ENCODE data around the gene ZNF519. TPM values are rescaled to one million over a fixed set of nuclear protein-coding genes. Genes with fewer than 3 reads are reported as not detected.
"Not testable (repeated sequence)": the region's sequence is repeated elsewhere in the genome, so short reads cannot be mapped to it uniquely, and the experiment has no call there.

The ZNF519 gene
- polyA plus RNA-seq (2011; rRNA removed) (2.9 and 3.1 TPM in 2 replicates), polyA minus RNA-seq (2011; rRNA and poly(A)+ RNA removed) (3.0 and 3.5 TPM in 2 replicates)

- H3K36me3 ChIP-seq (ENCODE audit: control insufficient read depth, insufficient read depth, low read length); CTCF ChIA-PET; H3K27me3 ChIP-seq (ENCODE audit: control insufficient read depth, insufficient read depth, low read length); POLR2A ChIA-PET: not testable (repeated sequence)
- H3K4me3 ChIP-seq (ENCODE audit: low read depth, low read length) = peak within 1 kb of the TSS; percentile 72
- DNase-seq (ENCODE audit: low read depth) = peak; percentile 66
Observed at GRCh38 chr18:14132271-14132700, at the start of gene ZNF519. Gene ZNF519, minus strand, starts transcription at chr18:14132435. Its CDS starts 158 bp downstream, at chr18:14132277.

- DNase-seq (ENCODE audit: low read depth) = no peak
- TF ChIP-seq CTCF (IDR thresholded peaks at IDR 0.05; ENCODE audit: insufficient read depth, low read depth, low read length) = no peak
- H3K36me3 ChIP-seq (ENCODE audit: control insufficient read depth, insufficient read depth, low read length) = no peaks in the 10 kb centered on the region
- H3K27me3 ChIP-seq (ENCODE audit: control insufficient read depth, insufficient read depth, low read length) = no peaks in the 10 kb centered on the region
- ChIA-PET POLR2A (no interaction called here), CTCF (no interaction called here)
- H3K4me3 ChIP-seq (ENCODE audit: low read depth, low read length) = peak overlapping the region; percentile 33
Observed at GRCh38 chr18:14179306-14179705, 47.1 kb upstream of the ZNF519 start.

- H3K36me3 ChIP-seq (ENCODE audit: control insufficient read depth, insufficient read depth, low read length); CTCF ChIA-PET; POLR2A ChIA-PET; DNase-seq (ENCODE audit: low read depth); H3K27me3 ChIP-seq (ENCODE audit: control insufficient read depth, insufficient read depth, low read length): not testable (repeated sequence)
- H3K4me3 ChIP-seq (ENCODE audit: low read depth, low read length) = peak overlapping the region; percentile 33
- TF ChIP-seq CTCF (IDR thresholded peaks at IDR 0.05; ENCODE audit: insufficient read depth, low read depth, low read length) = peak; percentile 43
Observed at GRCh38 chr18:14178321-14179196, 46.3 kb upstream of the ZNF519 start.

GRCh38 chr18:14177540-14178320, 45.5 kb upstream of the ZNF519 start:
- H3K36me3 ChIP-seq (ENCODE audit: control insufficient read depth, insufficient read depth, low read length); CTCF ChIA-PET; DNase-seq (ENCODE audit: low read depth); H3K27me3 ChIP-seq (ENCODE audit: control insufficient read depth, insufficient read depth, low read length); POLR2A ChIA-PET; H3K4me3 ChIP-seq (ENCODE audit: low read depth, low read length): not testable (repeated sequence)

- H3K36me3 ChIP-seq (ENCODE audit: control insufficient read depth, insufficient read depth, low read length); H3K4me3 ChIP-seq (ENCODE audit: low read depth, low read length); DNase-seq (ENCODE audit: low read depth); POLR2A ChIA-PET; H3K27me3 ChIP-seq (ENCODE audit: control insufficient read depth, insufficient read depth, low read length); CTCF ChIA-PET: not testable (repeated sequence)
Observed at GRCh38 chr18:14175404-14175803, 43.2 kb upstream of the ZNF519 start.

GRCh38 chr18:14174706-14175085, 42.5 kb upstream of the ZNF519 start:
- CTCF ChIA-PET = no interaction called here
- TF ChIP-seq CTCF (IDR thresholded peaks at IDR 0.05; ENCODE audit: insufficient read depth, low read depth, low read length) = no peak
- Histone ChIP-seq H3K27me3 (ENCODE audit: control insufficient read depth, insufficient read depth, low read length) (no peaks in the 10 kb centered on the region), H3K4me3 (ENCODE audit: low read depth, low read length) (no peak overlapping the region), H3K36me3 (ENCODE audit: control insufficient read depth, insufficient read depth, low read length) (no peaks in the 10 kb centered on the region)
- no peak for DNase-seq (ENCODE audit: low read depth)
- POLR2A ChIA-PET = no interaction called here

GRCh38 chr18:14174002-14174705, 41.9 kb upstream of the ZNF519 start:
- POLR2A ChIA-PET; CTCF ChIA-PET; H3K27me3 ChIP-seq (ENCODE audit: control insufficient read depth, insufficient read depth, low read length); H3K36me3 ChIP-seq (ENCODE audit: control insufficient read depth, insufficient read depth, low read length); DNase-seq (ENCODE audit: low read depth); H3K4me3 ChIP-seq (ENCODE audit: low read depth, low read length): not testable (repeated sequence)

GRCh38 chr18:14173116-14173951, 41.1 kb upstream of the ZNF519 start:
- DNase-seq (ENCODE audit: low read depth); POLR2A ChIA-PET; H3K4me3 ChIP-seq (ENCODE audit: low read depth, low read length); H3K27me3 ChIP-seq (ENCODE audit: control insufficient read depth, insufficient read depth, low read length); H3K36me3 ChIP-seq (ENCODE audit: control insufficient read depth, insufficient read depth, low read length); CTCF ChIA-PET: not testable (repeated sequence)
